HUES64 (cell line): Measurements from ENCODE around the gene PRICKLE3.

Source experiments
- H3K27ac ChIP-seq: 2 replicates; pipeline ENCODE4 v1.7.0; 2013; ENCODE audit warnings: low read depth, low read length, inconsistent platforms
- H3K27me3 ChIP-seq: 2 replicates; pipeline ENCODE4 v1.6.1; 2013; ENCODE audit warnings: mild to moderate bottlenecking, low read length; ENCODE audit not compliant: insufficient read depth
- H3K36me3 ChIP-seq: 2 replicates; pipeline ENCODE4 v1.6.1; 2013; ENCODE audit warnings: mild to moderate bottlenecking, low read length; ENCODE audit not compliant: insufficient read depth
- H3K4me1 ChIP-seq: 2 replicates; pipeline ENCODE4 v1.6.1; 2013; ENCODE audit warnings: mild to moderate bottlenecking, low read length, moderate library complexity; ENCODE audit not compliant: insufficient read depth
- H3K4me3 ChIP-seq: 2 replicates; pipeline ENCODE4 v1.5.1; 2013; ENCODE audit warnings: mild to moderate bottlenecking, low read length, moderate library complexity
- H3K9ac ChIP-seq: 2 replicates; pipeline ENCODE4 v1.6.1; 2013; ENCODE audit warnings: mild to moderate bottlenecking, low read depth, low read length
- H3K9me3 ChIP-seq: 2 replicates; pipeline ENCODE4 v1.6.1; 2013; ENCODE audit warnings: low read depth, low read length; ENCODE audit not compliant: insufficient read depth
- WGBS: fragments of 150-250, 120-280 bp; methylation state at CpG from one replicate; pipeline ENCODE4 v1.1.7; 2013; ENCODE audit warnings: missing lambda C conversion rate; 5-methylcytosine and 5-hydroxymethylcytosine counted together

The PRICKLE3 gene

DNA sequence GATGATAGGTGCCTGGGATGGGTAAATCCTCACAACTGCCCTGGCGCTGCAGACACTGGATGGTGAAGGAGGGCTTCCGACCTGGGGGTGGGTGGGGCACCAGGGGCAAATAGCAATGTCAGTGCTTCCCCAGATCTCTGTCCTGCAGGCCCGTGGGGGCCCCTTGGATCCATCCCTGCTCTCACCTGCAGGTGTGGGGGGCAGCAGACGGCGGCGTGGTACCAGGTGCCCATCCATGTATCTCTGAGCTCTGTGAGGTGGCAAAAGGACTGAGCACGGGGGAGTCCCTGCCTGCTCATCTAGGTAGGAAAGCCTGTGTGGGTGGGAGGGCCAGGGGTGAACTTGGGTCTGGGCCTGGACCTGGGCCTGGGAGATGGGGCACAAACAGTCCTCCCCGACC is 20.4 kb upstream of the PRICKLE3 start:
- no peaks in the 10 kb centered on the region for H3K36me3 ChIP-seq
- 94% methylated on average over 8 of the region's 8 CpGs for WGBS
- H3K9ac ChIP-seq: no peak overlapping the region
- no peak overlapping the region for H3K4me3 ChIP-seq
- no peaks in the 10 kb centered on the region for H3K4me1 ChIP-seq
- no peaks in the 10 kb centered on the region for H3K27me3 ChIP-seq
- no peak overlapping the region for H3K27ac ChIP-seq
- H3K9me3 ChIP-seq: no peaks in the 10 kb centered on the region

GRCh38 chrX:49205443-49205842 is 19.3 kb upstream of the PRICKLE3 start:
- no peaks in the 10 kb centered on the region for H3K4me1 ChIP-seq
- no peak overlapping the region for H3K27ac ChIP-seq
- WGBS: 91% methylated on average over 12 of the region's 13 CpGs
- H3K9me3 ChIP-seq: no peaks in the 10 kb centered on the region
- H3K27me3 ChIP-seq: no peaks in the 10 kb centered on the region
- H3K9ac ChIP-seq: no peak overlapping the region
- H3K36me3 ChIP-seq: no peaks in the 10 kb centered on the region
- H3K4me3 ChIP-seq: no peak overlapping the region

DNA sequence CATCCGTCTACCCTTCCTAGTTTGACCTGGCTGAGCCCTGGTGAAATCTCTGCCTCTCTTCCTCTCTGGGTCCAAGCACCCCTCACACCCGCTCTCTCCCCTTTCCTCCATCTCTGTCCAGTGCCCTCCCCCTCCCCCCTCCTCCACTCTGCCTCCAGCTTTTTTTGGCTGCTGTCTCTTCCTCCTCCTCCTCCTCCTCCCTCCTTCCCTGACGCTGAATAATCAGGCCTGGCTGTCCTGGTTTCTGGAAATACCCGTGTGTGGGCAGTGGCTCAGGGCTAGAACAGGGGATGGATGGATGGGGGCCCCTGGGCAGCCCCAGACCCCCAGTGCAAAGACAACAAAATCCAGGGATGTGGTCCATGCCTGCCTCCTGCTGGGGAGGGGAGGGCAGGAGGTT is 18.5 kb upstream of the PRICKLE3 start:
- Histone ChIP-seq H3K4me3 (no peak overlapping the region), H3K36me3 (no peaks in the 10 kb centered on the region), H3K27me3 (no peaks in the 10 kb centered on the region), H3K9ac (no peak overlapping the region), H3K27ac (no peak overlapping the region), H3K9me3 (no peaks in the 10 kb centered on the region), H3K4me1 (no peaks in the 10 kb centered on the region)
- 83% methylated on average over 2 of the region's 4 CpGs for WGBS

GRCh38 chrX:49204017-49204416 is 17.8 kb upstream of the PRICKLE3 start:
- 94% methylated on average over 6 of the region's 6 CpGs for WGBS

GRCh38 chrX:49203536-49203935 is 17.4 kb upstream of the PRICKLE3 start:
- no peak overlapping the region for H3K27ac ChIP-seq
- no peak overlapping the region for H3K9ac ChIP-seq
- H3K4me3 ChIP-seq: no peak overlapping the region
- H3K9me3 ChIP-seq: no peaks in the 10 kb centered on the region
- H3K27me3 ChIP-seq: peaks cover 8% of the 10 kb centered on the region; the same call in 1 of the 2 replicates
- no peaks in the 10 kb centered on the region for H3K4me1 ChIP-seq
- 75% methylated on average over 3 of the region's 3 CpGs for WGBS
- no peaks in the 10 kb centered on the region for H3K36me3 ChIP-seq

More at GRCh38 chrX:49204017-49204416, 17.8 kb upstream of the PRICKLE3 start:
- Histone ChIP-seq H3K9ac (no peak overlapping the region), H3K9me3 (no peaks in the 10 kb centered on the region), H3K27ac (no peak overlapping the region), H3K27me3 (0 out of 2 replicates have a peak, but pooled peaks cover 6% of the 10 kb centered on the region), H3K4me1 (no peaks in the 10 kb centered on the region), H3K4me3 (no peak overlapping the region), H3K36me3 (no peaks in the 10 kb centered on the region)

DNA sequence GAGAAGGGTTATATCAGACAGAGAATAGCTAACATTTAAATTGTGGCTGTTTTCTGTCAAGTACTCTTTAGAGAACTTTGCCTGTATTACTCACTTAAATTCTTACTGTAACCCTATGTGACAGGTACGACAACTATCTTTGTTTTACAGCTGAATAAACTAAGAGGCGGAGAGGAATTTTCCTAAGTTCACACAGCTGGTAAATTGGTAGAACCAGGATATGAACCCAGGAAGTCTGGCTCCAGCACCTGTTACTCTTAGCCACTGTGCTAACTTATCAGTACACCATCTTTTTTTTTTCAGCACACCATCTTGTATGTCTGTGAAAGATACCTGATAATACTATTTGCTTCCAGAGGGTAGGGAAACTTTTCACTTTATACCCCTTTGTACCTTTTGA is 15.8 kb upstream of the PRICKLE3 start:
- H3K36me3 ChIP-seq: no peaks in the 10 kb centered on the region
- no peaks in the 10 kb centered on the region for H3K4me1 ChIP-seq
- no peaks in the 10 kb centered on the region for H3K9me3 ChIP-seq
- no peak overlapping the region for H3K9ac ChIP-seq
- H3K27ac ChIP-seq: no peak overlapping the region
- no peak overlapping the region for H3K4me3 ChIP-seq
- peaks cover 8% of the 10 kb centered on the region; the same call in 1 of the 2 replicates for H3K27me3 ChIP-seq
- 95% methylated on average over 2 of the region's 2 CpGs for WGBS

DNA sequence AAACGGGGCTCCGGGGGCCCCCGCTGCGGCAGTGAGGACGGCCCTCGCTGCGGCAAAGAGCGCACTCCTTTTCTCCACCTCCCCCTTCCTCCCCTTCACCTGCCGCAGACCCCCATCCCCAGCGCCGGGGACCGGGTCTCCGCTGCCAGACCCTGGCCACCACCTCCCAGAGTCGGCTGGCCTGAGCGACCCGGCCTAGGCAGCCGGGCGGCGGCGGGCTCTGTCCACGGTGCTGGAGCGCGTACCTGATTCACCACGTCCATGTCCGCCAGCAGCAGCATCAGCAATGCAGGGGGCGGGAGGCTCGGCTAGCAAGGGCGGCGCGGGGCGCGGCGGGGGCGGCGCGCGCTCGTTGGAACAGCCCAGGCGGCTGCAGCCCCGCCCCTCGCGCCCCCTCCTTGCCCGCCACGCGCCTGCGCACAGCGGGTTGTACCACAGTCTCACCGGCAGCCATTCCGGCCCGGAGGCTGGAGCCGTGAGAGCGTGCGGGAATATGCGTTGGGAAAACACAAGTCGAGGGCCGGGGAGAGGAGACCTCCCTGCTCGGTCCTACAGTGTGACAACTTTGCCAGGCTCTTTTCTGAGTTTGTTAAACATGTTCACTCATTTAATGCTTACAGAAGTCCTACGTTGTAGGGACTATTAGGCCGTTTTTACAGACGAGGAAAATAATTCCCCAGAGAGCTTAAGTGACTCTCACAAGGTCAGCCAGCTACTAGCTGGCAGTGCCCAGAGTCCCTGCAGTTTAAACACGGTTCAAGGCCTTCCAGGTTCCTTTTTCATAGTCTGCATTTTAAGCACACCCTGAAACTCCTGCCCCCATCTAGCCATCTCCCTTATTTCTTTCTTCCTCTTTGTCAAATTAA is 14.0 kb upstream of the PRICKLE3 start, which contains the start of gene SYP:
TSS of gene SYP (minus strand) at position 288 of the 866 bp plus-strand sequence. CDS start at position 281, 7 bp downstream.
- Histone ChIP-seq H3K36me3 (no peaks in the 10 kb centered on the region), H3K4me1 (no peaks in the 10 kb centered on the region), H3K27ac (0 out of 2 replicates have a peak within 1 kb of the TSS, but pooled peaks have one; percentile 4), H3K27me3 (peaks cover 8% of the 10 kb centered on the region; the same call in 1 of the 2 replicates), H3K9me3 (no peaks in the 10 kb centered on the region), H3K9ac (no peak within 1 kb of the TSS), H3K4me3 (peak within 1 kb of the TSS; percentile 49)
- WGBS: 3% methylated on average over 60 of the region's 61 CpGs

GRCh38 chrX:49199315-49199595 is 13.1 kb upstream of the PRICKLE3 start:
- Histone ChIP-seq H3K27ac (no peak overlapping the region), H3K27me3 (peaks cover 8% of the 10 kb centered on the region; the same call in 1 of the 2 replicates), H3K4me1 (no peaks in the 10 kb centered on the region), H3K4me3 (peak overlapping the region; percentile 49), H3K9ac (no peak overlapping the region), H3K36me3 (no peaks in the 10 kb centered on the region), H3K9me3 (no peaks in the 10 kb centered on the region)
- 12% methylated on average over 11 of the region's 11 CpGs for WGBS

DNA sequence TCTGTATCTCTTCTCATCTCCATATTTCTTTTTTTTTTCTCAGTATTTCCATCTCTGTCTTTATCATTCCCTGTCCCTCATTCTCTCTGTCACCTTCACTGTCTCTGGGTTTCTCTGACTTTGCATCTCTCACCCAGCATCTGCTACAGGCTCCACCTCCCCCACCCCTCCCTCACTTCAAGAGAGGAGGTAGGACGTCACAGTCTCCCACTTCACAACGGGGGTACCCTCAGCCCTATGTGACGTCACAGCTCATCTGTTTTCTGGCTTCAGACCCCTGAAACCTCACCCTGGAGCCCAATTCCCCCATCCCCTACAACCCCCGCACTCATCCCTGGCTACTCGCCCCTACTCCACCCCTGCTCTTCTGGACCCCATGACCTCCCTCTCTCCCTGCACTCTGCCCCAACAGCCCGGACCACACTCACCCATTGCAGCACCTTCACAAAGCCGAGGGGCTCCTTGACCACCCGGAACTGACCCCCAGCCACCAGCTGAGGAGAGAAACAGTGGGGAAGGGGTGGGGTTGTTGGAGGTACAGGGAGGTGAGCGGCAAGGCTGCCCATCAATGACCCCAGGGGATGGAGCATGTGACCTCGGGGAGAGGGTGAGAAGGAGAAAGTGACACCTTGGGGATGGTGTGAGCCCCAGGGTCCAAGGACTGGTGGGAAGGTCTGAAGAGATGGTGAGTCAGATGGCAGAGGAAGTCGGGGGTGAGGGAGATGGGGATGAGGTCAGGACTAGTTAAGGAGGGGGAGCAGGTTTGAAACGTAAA is 12.6 kb upstream of the PRICKLE3 start:
- Histone ChIP-seq H3K9ac (no peak overlapping the region), H3K36me3 (no peaks in the 10 kb centered on the region), H3K27me3 (peaks cover 8% of the 10 kb centered on the region; the same call in 1 of the 2 replicates), H3K9me3 (no peaks in the 10 kb centered on the region), H3K4me3 (peak overlapping the region; percentile 49), H3K27ac (no peak overlapping the region), H3K4me1 (no peaks in the 10 kb centered on the region)
- WGBS: 24% methylated on average over 11 of the region's 12 CpGs

DNA sequence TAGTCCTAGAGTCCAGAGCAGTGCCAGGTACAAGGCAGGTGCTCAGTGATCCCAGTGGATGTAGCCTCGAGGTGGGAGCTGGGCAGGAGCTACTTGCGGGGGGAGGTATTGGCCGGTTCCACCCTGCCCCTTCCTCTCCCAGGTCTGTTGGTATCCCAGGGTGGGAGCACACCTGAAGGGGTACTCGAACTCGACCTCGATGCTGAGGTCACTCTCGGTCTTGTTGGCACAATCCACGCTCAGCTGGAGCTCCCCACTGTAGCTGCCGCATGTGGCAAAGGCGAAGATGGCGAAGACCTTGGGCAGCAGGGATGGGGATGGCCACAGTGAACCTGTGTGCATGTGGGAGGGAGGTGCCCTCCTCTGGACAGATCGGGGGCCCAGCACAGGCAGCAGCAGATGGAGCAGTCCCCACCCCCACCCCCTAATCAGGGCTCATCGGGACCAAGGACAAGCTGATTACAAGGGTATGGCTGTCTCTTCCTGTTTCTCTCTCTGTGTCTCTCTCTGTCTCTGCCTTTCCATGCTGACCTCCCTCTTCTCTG is 11.4 kb upstream of the PRICKLE3 start:
- H3K27me3 ChIP-seq: peaks cover 8% of the 10 kb centered on the region; the same call in 1 of the 2 replicates
- no peaks in the 10 kb centered on the region for H3K9me3 ChIP-seq
- no peaks in the 10 kb centered on the region for H3K4me1 ChIP-seq
- 88% methylated on average over 12 of the region's 13 CpGs for WGBS
- no peak overlapping the region for H3K9ac ChIP-seq
- no peak overlapping the region for H3K27ac ChIP-seq
- H3K4me3 ChIP-seq: no peak overlapping the region
- no peaks in the 10 kb centered on the region for H3K36me3 ChIP-seq

GRCh38 chrX:49193542-49193964 is 7.4 kb upstream of the PRICKLE3 start:
- no peaks in the 10 kb centered on the region for H3K36me3 ChIP-seq
- H3K4me1 ChIP-seq: no peaks in the 10 kb centered on the region
- H3K27ac ChIP-seq: no peak overlapping the region
- H3K9ac ChIP-seq: no peak overlapping the region
- 92% methylated on average over 2 of the region's 2 CpGs for WGBS
- no peaks in the 10 kb centered on the region for H3K9me3 ChIP-seq
- no peaks in the 10 kb centered on the region for H3K27me3 ChIP-seq
- H3K4me3 ChIP-seq: no peak overlapping the region
